Cardiac fibroblast (primary cell): ENCODE data around the gene AVPR2.

Experiments
- DNase-seq, 2 donors: peaks; one replicate each; pipeline versions ENCODE4 v3.0.0 to v3.0.0-alpha.2; 2010; ENCODE audit warnings: low read depth in 2 of 2
- H3K4me3 ChIP-seq, 2 donors: replicated peaks in 1 of 2; 1 replicate in 1 of 2; 2 replicates in 1 of 2; pipeline ENCODE4 v1.5.1; 2011; ENCODE audit warnings: low read depth in 2 of 2, low read length in 2 of 2, mild to moderate bottlenecking in 2 of 2, moderate library complexity in 1 of 2
- TF ChIP-seq, protein P1 (sequence below): IDR thresholded peaks from one replicate; pipeline ENCODE4 v1.5.1; 2011; ENCODE audit warnings: low read depth, mild to moderate bottlenecking, low read length, inconsistent platforms

Gene AVPR2

DNA sequence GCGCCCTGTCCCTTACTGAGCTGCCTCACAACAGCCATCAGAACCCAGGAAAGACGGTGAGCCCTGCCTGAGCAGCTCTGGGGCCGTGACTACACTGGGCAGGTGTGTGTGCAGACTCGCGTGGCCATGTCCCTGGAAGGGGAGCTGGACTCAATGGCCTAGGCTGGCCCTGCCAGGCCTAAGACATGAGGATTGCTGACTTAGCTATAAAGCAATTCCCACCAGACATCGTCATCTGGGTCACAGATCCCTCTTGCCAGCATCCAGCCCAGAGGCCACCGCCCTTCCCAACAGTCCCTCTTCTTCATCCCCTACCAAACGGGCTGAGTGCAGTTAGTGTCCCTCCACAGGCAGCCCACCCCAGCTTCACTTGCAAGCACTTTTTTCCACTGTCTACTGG is 26.7 kb downstream of the AVPR2 start:
- no peak for DNase-seq
- no peak overlapping the region for H3K4me3 ChIP-seq
- TF ChIP-seq, protein P1, sequence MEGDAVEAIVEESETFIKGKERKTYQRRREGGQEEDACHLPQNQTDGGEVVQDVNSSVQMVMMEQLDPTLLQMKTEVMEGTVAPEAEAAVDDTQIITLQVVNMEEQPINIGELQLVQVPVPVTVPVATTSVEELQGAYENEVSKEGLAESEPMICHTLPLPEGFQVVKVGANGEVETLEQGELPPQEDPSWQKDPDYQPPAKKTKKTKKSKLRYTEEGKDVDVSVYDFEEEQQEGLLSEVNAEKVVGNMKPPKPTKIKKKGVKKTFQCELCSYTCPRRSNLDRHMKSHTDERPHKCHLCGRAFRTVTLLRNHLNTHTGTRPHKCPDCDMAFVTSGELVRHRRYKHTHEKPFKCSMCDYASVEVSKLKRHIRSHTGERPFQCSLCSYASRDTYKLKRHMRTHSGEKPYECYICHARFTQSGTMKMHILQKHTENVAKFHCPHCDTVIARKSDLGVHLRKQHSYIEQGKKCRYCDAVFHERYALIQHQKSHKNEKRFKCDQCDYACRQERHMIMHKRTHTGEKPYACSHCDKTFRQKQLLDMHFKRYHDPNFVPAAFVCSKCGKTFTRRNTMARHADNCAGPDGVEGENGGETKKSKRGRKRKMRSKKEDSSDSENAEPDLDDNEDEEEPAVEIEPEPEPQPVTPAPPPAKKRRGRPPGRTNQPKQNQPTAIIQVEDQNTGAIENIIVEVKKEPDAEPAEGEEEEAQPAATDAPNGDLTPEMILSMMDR = no peak

DNA sequence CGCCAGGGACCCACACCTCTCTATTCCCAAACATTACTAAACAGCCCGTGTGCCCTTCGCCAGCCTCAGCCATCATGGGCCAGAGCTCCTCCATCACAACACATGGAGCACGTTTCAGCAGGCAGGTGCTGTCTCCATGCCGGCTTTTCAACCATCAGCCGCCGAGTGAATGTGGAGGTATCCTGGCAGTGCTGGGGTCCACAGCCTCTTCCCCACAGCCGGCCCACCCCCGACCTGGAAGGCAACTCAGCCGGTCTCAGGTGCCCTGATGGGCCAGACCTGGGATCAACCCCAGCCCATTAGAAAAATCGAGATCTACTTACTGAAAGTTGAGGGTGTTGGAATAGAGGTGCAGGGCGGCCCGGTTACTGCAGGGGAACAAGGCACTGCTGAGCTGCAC is 27.3 kb downstream of the AVPR2 start:
- TF ChIP-seq, protein P1 = no peak
- DNase-seq = no peak
- no peak overlapping the region for H3K4me3 ChIP-seq

GRCh38 chrX:153932220-153932915 is 27.9 kb downstream of the AVPR2 start:
- H3K4me3 ChIP-seq = no peak overlapping the region
- DNase-seq = no peak
- TF ChIP-seq, protein P1 = no peak

DNA sequence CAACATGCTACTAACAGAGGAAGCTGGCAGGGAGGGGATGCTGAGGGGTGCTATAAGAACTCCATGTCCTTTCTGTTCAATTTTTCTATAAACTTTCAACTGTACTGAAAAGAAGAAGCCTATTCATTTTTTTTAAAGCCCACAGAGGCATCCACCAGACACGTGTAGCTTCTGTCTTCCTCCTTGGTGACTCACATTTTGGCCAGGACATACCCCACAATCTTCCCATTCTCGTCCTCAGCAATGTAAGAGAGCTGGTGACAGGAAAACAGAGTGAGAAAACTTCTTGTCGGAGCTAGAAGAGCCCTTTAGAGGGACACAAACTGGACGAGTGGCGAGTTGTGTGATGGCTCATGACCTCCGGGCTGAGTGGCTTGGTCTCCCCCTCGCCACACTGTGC is 29.3 kb downstream of the AVPR2 start:
- peak overlapping the region; percentile 75 to 79 for H3K4me3 ChIP-seq
- TF ChIP-seq, protein P1 = no peak

GRCh38 chrX:153934148-153934761 is 29.8 kb downstream of the AVPR2 start:
- DNase-seq = no peak
- TF ChIP-seq, protein P1 = no peak
- H3K4me3 ChIP-seq = peak overlapping the region; percentile 75 to 79

More for the DNA sequence above, 29.3 kb downstream of the AVPR2 start:
- peak; percentile 26 to 58 for DNase-seq

GRCh38 chrX:153934762-153935325 is 30.4 kb downstream of the AVPR2 start, which contains the start of gene NAA10:
NAA10 (minus strand) TSS chrX:153935037; CDS start chrX:153934904, 133 bp downstream.
- TF ChIP-seq, protein P1 = no peak
- peak within 1 kb of the TSS; percentile 75 to 79 for H3K4me3 ChIP-seq
- peak; percentile 52 to 73 for DNase-seq
